GM12878 (cell line): Measurements from ENCODE around the gene SIDT2. TPM values are rescaled to one million over a fixed set of nuclear protein-coding genes. Genes with fewer than 3 reads are reported as not detected.

ENCODE experiments used
- ATAC-seq: fragments of 200-7000 bp; cut with Tn5 transposase; 3 replicates; pipeline ENCODE4 v1.9.1; 2020; ENCODE audit warnings: mild to moderate bottlenecking, moderate library complexity
- BruUV-seq: library from RNA; stranded (reverse); fragments of 400-500 nt; replicated peaks from 2 replicates; lab custom pipeline; 2021; lab: Mats Ljungman, UMichigan
- CTCF ChIA-PET: fragments of 300-600 bp; sonication (Branson Sonifier 250); formaldehyde crosslinking; extraction: SDS; loops from one replicate; lab custom pipeline; 2021; ENCODE audit warnings: inconsistent platforms; lab: Yijun Ruan, JAX
- POLR2A ChIA-PET: fragments of 350-600 bp; formaldehyde crosslinking; extraction: SDS; loops from one replicate; lab custom pipeline; 2021; ENCODE audit warnings: inconsistent platforms; lab: Charles Lee
- RAD21 ChIA-PET: fragments of 300-600 bp; sonication (Branson Sonifier 250); formaldehyde crosslinking; loops from one replicate; lab custom pipeline; 2023; ENCODE audit warnings: antibody characterized with exemption; ENCODE audit not compliant: unreplicated experiment; lab: Charles Lee
- SMC1A ChIA-PET: fragments of 300-600 bp; sonication (Branson Sonifier 250); formaldehyde crosslinking; loops from one replicate; lab custom pipeline; 2023; ENCODE audit not compliant: unreplicated experiment, uncharacterized antibody; lab: Charles Lee
- DNase-seq: peaks from one replicate; pipeline ENCODE4 v3.0.0-alpha.2; 2011; ENCODE audit warnings: low read depth, low spot score
- FAIRE-seq: peaks from 3 replicates; lab custom pipeline; 2011; peaks lifted over from hg19 to GRCh38; lab: Jason Lieb, UNC
- H2AFZ ChIP-seq: 2 replicates; pipeline ENCODE4 v1.6.0; 2011; ENCODE audit warnings: low read depth, low read length, control low read depth; ENCODE audit not compliant: control insufficient read depth
- H3K27ac ChIP-seq: 2 replicates; pipeline ENCODE4 v1.5.1; 2011; ENCODE audit warnings: control low read depth; ENCODE audit not compliant: control insufficient read depth, insufficient read depth
- H3K27me3 ChIP-seq, 2 experiments: replicated peaks in 1 of 2; 2 replicates each; pipeline versions ENCODE4 v1.6.0 to v1.6.1; 2011; ENCODE audit warnings: low read length in 1 of 2; ENCODE audit not compliant: control insufficient read depth in 2 of 2, insufficient read depth in 2 of 2
- H3K36me3 ChIP-seq, 2 experiments: 2 replicates each; pipeline ENCODE4 v1.5.1; 2011; ENCODE audit warnings: low read length in 1 of 2; ENCODE audit not compliant: control insufficient read depth in 2 of 2, insufficient read depth in 2 of 2
- H3K4me1 ChIP-seq: 2 replicates; pipeline ENCODE4 v1.6.1; 2011; ENCODE audit warnings: mild to moderate bottlenecking, low read length, moderate library complexity, mixed read lengths; ENCODE audit not compliant: control insufficient read depth, insufficient read depth
- H3K4me2 ChIP-seq: 2 replicates; pipeline ENCODE4 v1.6.0; 2011; ENCODE audit warnings: control low read depth; ENCODE audit not compliant: control insufficient read depth, insufficient read depth
- H3K4me3 ChIP-seq: fragments of 200-600 bp; sonication (generic); 2 replicates; pipeline ENCODE4 v1.5.1; 2016
- H3K79me2 ChIP-seq: 2 replicates; pipeline ENCODE4 v1.6.0; 2011; ENCODE audit warnings: low read length; ENCODE audit not compliant: control insufficient read depth, insufficient read depth
- H3K9ac ChIP-seq: 2 replicates; pipeline ENCODE4 v1.8.0; 2011; ENCODE audit warnings: low read length, control low read depth, mixed read lengths; ENCODE audit not compliant: control insufficient read depth, insufficient read depth
- H3K9me3 ChIP-seq: replicated peaks from 3 replicates; pipeline ENCODE4 v1.5.1; 2011; ENCODE audit warnings: mild to moderate bottlenecking, low read length; ENCODE audit not compliant: control insufficient read depth, insufficient read depth
- H4K20me1 ChIP-seq: 2 replicates; pipeline ENCODE4 v1.6.0; 2011; ENCODE audit not compliant: control insufficient read depth, insufficient read depth
- ATF2 ChIP-seq: IDR thresholded peaks from 2 replicates; pipeline ENCODE4 v1.6.1; 2012; ENCODE audit warnings: low read length, inconsistent platforms
- BRCA1 ChIP-seq: IDR thresholded peaks from 2 replicates; pipeline ENCODE4 v1.6.1; 2011; ENCODE audit warnings: low read depth, low read length, improper control_type of control experiment
- HDAC6 ChIP-seq: fragments of 200-600 bp; sonication (generic); IDR thresholded peaks from one replicate; pipeline ENCODE4 v1.8.0; 2017; ENCODE audit warnings: antibody characterized with exemption; ENCODE audit not compliant: unreplicated experiment
- MTA2 ChIP-seq: fragments of 450-650 bp; IDR thresholded peaks from 2 replicates; pipeline ENCODE4 v1.6.1; 2016; ENCODE audit warnings: low read depth, mild to moderate bottlenecking, moderate library complexity
- NKRF ChIP-seq: fragments of 450-650 bp; conservative IDR thresholded peaks from 2 replicates; pipeline ENCODE4 v1.6.1; 2017; ENCODE audit warnings: mild to moderate bottlenecking, moderate library complexity
- WRNIP1 ChIP-seq: IDR thresholded peaks from 2 replicates; pipeline ENCODE4 v1.6.1; 2011; ENCODE audit warnings: low read depth, low read length, improper control_type of control experiment, borderline replicate concordance
- ZNF622 ChIP-seq: fragments of 450-650 bp; IDR thresholded peaks from 2 replicates; pipeline ENCODE4 v1.6.1; 2017; ENCODE audit warnings: mild to moderate bottlenecking, inconsistent platforms
- WGBS: methylation state at CpG from one replicate; pipeline ENCODE4 v1.1.6; 2016; ENCODE audit warnings: low lambda C conversion rate; ENCODE audit not compliant: insufficient replicate concordance, insufficient coverage; ENCODE audit errors: missing lambda C conversion rate; 5-methylcytosine and 5-hydroxymethylcytosine counted together
- in situ Hi-C: fragments of 300-500 bp; cut with MboI; formaldehyde crosslinking; loops from 9 replicates; pipeline ENCODE4 v1.14.3; 2018; ENCODE audit warnings: mixed read lengths
- intact Hi-C: fragments of 100-400 bp; cut with micrococcal nuclease; formaldehyde crosslinking; loops from one replicate; pipeline ENCODE4 v1.14.2; 2022; ENCODE audit not compliant: unreplicated experiment
- polyA plus RNA-seq, 11 experiments: library from polyadenylated mRNA; depleted of rRNA in 4 of 11; unstranded in 6 of 11; stranded (reverse) in 5 of 11; fragments of >200 nt; fragmentation: Nextera tagmentation in 4 of 11; fragmentation: Illumina TruSeq in 1 of 11; extraction: Ambion mirVana in 4 of 11; extraction: Trizol in 1 of 11; gene quantifications; 1 replicate in 1 of 11; 2 replicates in 10 of 11; pipeline versions ENCODE4 v1.2.1 to v1.2.3, GENCODE V29; 2011 to 2016; ENCODE audit warnings: inconsistent platforms in 2 of 11, missing spikeins in 2 of 11, low read depth in 1 of 11
- total RNA-seq, 4 experiments: library from RNA; depleted of rRNA in 3 of 4; stranded (reverse); fragments of >200 nt in 3 of 4; fragmentation: Illumina TruSeq in 1 of 4; extraction: Trizol in 1 of 4; gene quantifications; 2 replicates each; pipeline versions ENCODE4 v1.2.1 to v1.2.3, GENCODE V29; 2013 to 2021

The SIDT2 gene
- total and polyA plus RNA-seq, 10 of the 15 experiments (the other 5 are each of a cell fraction or from before 2014, with no cell fraction given), result 4.9 to 23.9 (median 10.3) TPM

- no peak overlapping the region for H3K4me2 ChIP-seq
These were observed 3.4 kb upstream of the SIDT2 start for GRCh38 chr11:117175104-117175503.

More at GRCh38 chr11:117175104-117175503, 3.4 kb upstream of the SIDT2 start:
- ChIA-PET RAD21 (no interaction called here), CTCF (interaction anchor here (0.6 kb wide), 1 partner anchor 398 kb away, joined by 3 read pairs; no protein-coding TSS in a partner anchor), SMC1A (interaction anchor here (1.0 to 1.9 kb wide), 3 partner anchors 8 to 15 kb away, joined by 3 to 4 read pairs (median 3); no protein-coding TSS in a partner anchor), POLR2A (interaction anchor here (0.6 to 0.8 kb wide), 2 partner anchors 24 to 874 kb away, joined by 3 to 4 read pairs; no protein-coding TSS in a partner anchor)
- Histone ChIP-seq H3K79me2 (peaks cover 6% of the 10 kb centered on the region), H3K4me3 (no peak overlapping the region), H4K20me1 (no peaks in the 10 kb centered on the region), H2AFZ (no peak overlapping the region), H3K36me3 (peaks cover 2 to 5% of the 10 kb centered on the region in 2 experiments; a peak in 3 of 4 replicates), H3K4me1 (peaks cover 2% of the 10 kb centered on the region), H3K27ac (no peak overlapping the region), H3K27me3 (no peaks in the 10 kb centered on the region), H3K9me3 (no peaks in the 10 kb centered on the region), H3K9ac (no peak overlapping the region)
- FAIRE-seq, result no peak
- in situ Hi-C loops (no loop called here), intact Hi-C loops (no loop called here)
- no peak for DNase-seq
- TF ChIP-seq NKRF, result no peak
- no peak for TF ChIP-seq ATF2
- no peak for TF ChIP-seq ZNF622
- TF ChIP-seq MTA2, result no peak
- no peak for TF ChIP-seq WRNIP1
- TF ChIP-seq BRCA1, result no peak
- no peak for TF ChIP-seq HDAC6
- WGBS, result 76% methylated on average over 7 of the region's 7 CpGs
- BruUV-seq, result no TSS peak
- no peak for ATAC-seq
